Colonic mucosa (tissue), 4 donors: Measurements from ENCODE around the gene BNIP2. TPM values are rescaled to one million over a fixed set of nuclear protein-coding genes. Genes with fewer than 3 reads are reported as not detected.

Source experiments
- DNase-seq: peaks from one replicate; pipeline ENCODE4 v3.0.0-alpha.2; 2020
- H3K27ac ChIP-seq: fragments of 200-600 bp; one replicate; pipeline ENCODE4 v1.8.0; 2021
- H3K27me3 ChIP-seq: fragments of 200-600 bp; one replicate; pipeline ENCODE4 v1.8.0; 2021
- H3K36me3 ChIP-seq: fragments of 200-600 bp; one replicate; pipeline ENCODE4 v1.8.0; 2021
- H3K4me1 ChIP-seq: fragments of 200-600 bp; one replicate; pipeline ENCODE4 v1.8.0; 2021; ENCODE audit warnings: mild to moderate bottlenecking
- H3K4me3 ChIP-seq: fragments of 200-600 bp; one replicate; pipeline ENCODE4 v1.8.0; 2021
- H3K9ac ChIP-seq, 2 donors: one replicate each; pipeline ENCODE4 v1.7.0; 2013; ENCODE audit warnings: control low read depth in 2 of 2, low read depth in 2 of 2, low read length in 2 of 2
- H3K9me3 ChIP-seq: fragments of 200-600 bp; one replicate; pipeline ENCODE4 v1.8.0; 2021
- intact Hi-C: fragments of 100-400 bp; cut with DNase I; formaldehyde crosslinking; loops from one replicate; pipeline ENCODE4 v1.14.1; 2022
- total RNA-seq, 2 donors: library from RNA; stranded (reverse); fragmentation: NEBNext Ultra II Directional in 1 of 2; extraction: Animal tissue kit (Norgen Biotek cat#: 25700) in 1 of 2; gene quantifications; one replicate each; pipeline ENCODE4 v1.2.1, GENCODE V29; 2021
- TF ChIP-seq, protein P1 (sequence below): fragments of 200-600 bp; IDR thresholded peaks from one replicate; pipeline ENCODE4 v1.8.0; 2022; ENCODE audit warnings: antibody characterized with exemption, mild to moderate bottlenecking
- donor health status: healthy.
- donor health status: DM: no; HTN: no; CAD: no.
- donor health status: DM: no; HTN: no; CAD: no.

The BNIP2 gene
- total RNA-seq, 2 donors from 2014 or later = 30.1 to 56.1 TPM

DNA sequence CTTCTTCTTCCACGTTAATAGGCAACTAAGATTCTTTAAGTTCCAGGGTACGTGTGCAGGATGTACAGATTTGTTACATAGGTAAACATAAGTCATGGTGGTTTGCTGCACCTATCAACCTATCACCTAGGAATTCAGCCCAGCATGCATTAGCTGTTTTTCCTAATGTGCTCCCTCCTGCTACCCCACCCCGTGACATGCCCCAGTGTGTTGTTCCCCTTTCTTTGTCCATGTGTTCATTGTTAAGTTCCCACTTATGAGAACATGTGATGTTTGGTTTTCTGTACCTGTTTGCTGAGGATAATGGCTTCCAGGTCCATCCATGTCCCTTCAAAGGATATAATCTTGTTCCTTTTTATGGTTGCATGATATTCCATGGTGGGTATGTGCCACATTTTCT lies 52.9 kb downstream of the BNIP2 start:
- H3K36me3 ChIP-seq = no peaks in the 10 kb centered on the region
- H3K27me3 ChIP-seq = no peaks in the 10 kb centered on the region
- intact Hi-C loops = no loop called here
- no peaks in the 10 kb centered on the region for H3K9me3 ChIP-seq
- no peak for DNase-seq
- H3K27ac ChIP-seq = no peak overlapping the region
- H3K4me3 ChIP-seq = no peak overlapping the region
- no peak overlapping the region for H3K9ac ChIP-seq
- no peaks in the 10 kb centered on the region for H3K4me1 ChIP-seq
- TF ChIP-seq, protein P1, sequence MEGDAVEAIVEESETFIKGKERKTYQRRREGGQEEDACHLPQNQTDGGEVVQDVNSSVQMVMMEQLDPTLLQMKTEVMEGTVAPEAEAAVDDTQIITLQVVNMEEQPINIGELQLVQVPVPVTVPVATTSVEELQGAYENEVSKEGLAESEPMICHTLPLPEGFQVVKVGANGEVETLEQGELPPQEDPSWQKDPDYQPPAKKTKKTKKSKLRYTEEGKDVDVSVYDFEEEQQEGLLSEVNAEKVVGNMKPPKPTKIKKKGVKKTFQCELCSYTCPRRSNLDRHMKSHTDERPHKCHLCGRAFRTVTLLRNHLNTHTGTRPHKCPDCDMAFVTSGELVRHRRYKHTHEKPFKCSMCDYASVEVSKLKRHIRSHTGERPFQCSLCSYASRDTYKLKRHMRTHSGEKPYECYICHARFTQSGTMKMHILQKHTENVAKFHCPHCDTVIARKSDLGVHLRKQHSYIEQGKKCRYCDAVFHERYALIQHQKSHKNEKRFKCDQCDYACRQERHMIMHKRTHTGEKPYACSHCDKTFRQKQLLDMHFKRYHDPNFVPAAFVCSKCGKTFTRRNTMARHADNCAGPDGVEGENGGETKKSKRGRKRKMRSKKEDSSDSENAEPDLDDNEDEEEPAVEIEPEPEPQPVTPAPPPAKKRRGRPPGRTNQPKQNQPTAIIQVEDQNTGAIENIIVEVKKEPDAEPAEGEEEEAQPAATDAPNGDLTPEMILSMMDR = no peak

DNA sequence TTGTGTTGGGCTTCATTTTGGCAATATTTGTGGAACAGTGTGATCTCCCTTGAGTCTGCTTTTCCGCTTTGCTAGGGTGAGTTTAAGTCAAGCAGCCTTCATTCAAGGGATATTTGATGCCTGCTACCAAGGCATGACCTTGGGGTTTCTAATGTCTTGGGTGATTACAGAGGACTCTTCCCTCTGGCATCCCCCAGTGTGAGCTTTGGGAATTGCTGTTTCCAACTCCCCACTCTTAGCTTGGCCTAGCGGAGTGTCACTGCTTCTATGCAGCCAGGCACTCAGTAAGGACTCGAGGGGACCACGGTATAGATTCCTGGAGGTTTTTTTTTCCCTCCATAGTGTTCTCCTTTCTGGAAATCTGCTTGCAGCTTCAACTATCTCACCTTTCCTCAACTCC lies 56.4 kb downstream of the BNIP2 start:
- no peak overlapping the region for H3K4me3 ChIP-seq
- TF ChIP-seq, protein P1 = no peak
- no peaks in the 10 kb centered on the region for H3K36me3 ChIP-seq
- DNase-seq = no peak
- no peak overlapping the region for H3K9ac ChIP-seq
- no peaks in the 10 kb centered on the region for H3K9me3 ChIP-seq
- no peaks in the 10 kb centered on the region for H3K27me3 ChIP-seq
- H3K4me1 ChIP-seq = no peaks in the 10 kb centered on the region
- intact Hi-C loops = no loop called here
- H3K27ac ChIP-seq = no peak overlapping the region

DNA sequence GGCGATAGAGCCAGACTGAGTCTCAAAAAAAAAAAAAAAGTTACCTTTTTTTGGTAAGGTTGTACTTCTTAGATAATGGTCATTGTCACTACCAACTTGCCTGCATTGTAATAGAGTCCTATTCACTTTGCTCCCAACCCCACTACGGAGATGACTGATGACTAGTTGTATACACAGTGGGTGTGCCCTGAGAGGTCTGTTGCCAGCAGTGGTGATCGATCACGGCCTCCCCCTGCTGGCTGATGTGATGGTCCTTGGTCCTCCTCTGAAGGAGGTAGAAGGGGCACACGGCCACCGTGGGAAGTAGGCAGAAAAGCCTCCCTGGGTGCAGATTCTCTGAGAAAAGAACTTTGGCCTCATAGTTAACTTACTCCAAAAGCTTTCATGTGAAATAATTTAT lies 66.8 kb downstream of the BNIP2 start:
- no peak overlapping the region for H3K4me3 ChIP-seq
- H3K9ac ChIP-seq = no peak overlapping the region
- DNase-seq = peak; percentile 80
- no peaks in the 10 kb centered on the region for H3K9me3 ChIP-seq
- H3K27ac ChIP-seq = no peak overlapping the region
- TF ChIP-seq, protein P1 = peak; percentile 58
- no peaks in the 10 kb centered on the region for H3K4me1 ChIP-seq
- intact Hi-C loops = no loop called here
- no peaks in the 10 kb centered on the region for H3K36me3 ChIP-seq
- H3K27me3 ChIP-seq = no peaks in the 10 kb centered on the region

DNA sequence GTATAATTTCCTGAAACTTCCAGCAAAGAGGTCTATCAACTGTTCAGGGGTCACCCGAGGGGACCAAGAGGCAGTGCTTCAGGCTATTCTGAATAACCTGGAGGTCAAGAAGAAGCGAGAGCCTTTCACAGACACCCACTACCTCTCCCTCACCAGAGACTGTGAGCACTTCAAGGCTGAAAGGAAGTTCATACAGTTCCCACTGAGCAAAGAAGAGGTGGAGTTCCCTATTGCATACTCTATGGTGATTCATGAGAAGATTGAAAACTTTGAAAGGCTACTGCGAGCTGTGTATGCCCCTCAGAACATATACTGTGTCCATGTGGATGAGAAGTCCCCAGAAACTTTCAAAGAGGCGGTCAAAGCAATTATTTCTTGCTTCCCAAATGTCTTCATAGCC lies 70.7 kb downstream of the BNIP2 start:
- Histone ChIP-seq H3K36me3 (no peaks in the 10 kb centered on the region), H3K27ac (peak overlapping the region; percentile 32), H3K4me1 (no peaks in the 10 kb centered on the region), H3K9me3 (no peaks in the 10 kb centered on the region), H3K27me3 (no peaks in the 10 kb centered on the region), H3K4me3 (peak overlapping the region; percentile 6), H3K9ac (peak overlapping the region; percentile 37 to 59)
- intact Hi-C loops = loop anchor here (5.0 kb wide), 1 partner anchor 86 kb away; no protein-coding TSS in a partner anchor
- DNase-seq = peak; percentile 15
- TF ChIP-seq, protein P1 = no peak

DNA sequence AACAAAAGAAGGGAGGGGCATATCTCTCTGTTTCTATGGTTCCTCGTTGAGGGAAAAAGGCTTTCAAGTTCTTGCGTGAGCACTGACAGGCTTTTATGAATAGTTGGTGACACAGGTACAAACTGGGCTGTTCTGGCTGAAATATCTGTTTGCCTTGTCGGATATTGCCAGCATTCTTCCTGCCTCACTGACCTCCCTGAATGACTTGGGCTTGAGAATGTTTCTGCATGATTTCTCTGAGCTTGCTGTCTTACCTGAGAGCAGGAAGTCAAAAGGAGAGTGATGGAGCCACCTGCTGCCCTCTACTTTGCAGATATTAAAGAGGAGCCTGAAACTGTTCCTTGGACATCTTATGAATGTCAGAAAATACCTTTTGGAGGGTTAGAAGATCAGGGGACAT lies 72.7 kb downstream of the BNIP2 start:
- intact Hi-C loops = loop anchor here (5.0 kb wide), 1 partner anchor 84 kb away; no protein-coding TSS in a partner anchor
- H3K27me3 ChIP-seq = no peaks in the 10 kb centered on the region
- no peaks in the 10 kb centered on the region for H3K9me3 ChIP-seq
- H3K9ac ChIP-seq = peak overlapping the region; percentile 13 to 26
- H3K4me1 ChIP-seq = no peaks in the 10 kb centered on the region
- peak overlapping the region; percentile 6 for H3K4me3 ChIP-seq
- peak overlapping the region; percentile 32 for H3K27ac ChIP-seq
- H3K36me3 ChIP-seq = no peaks in the 10 kb centered on the region
- TF ChIP-seq, protein P1 = no peak
- peak; percentile 63 for DNase-seq
